OCI-LY1 (cell line): ENCODE results near the gene TOB1.

Source experiments
- H2AFZ ChIP-seq: fragments of 200-600 bp; sonication (generic), shearing (Covaris generic); 2 replicates; pipeline ENCODE4 v1.6.0; 2014; ENCODE audit warnings: antibody characterized with exemption, mild to moderate bottlenecking, low read length
- H3F3A ChIP-seq: fragments of 200-600 bp; sonication (generic), shearing (Covaris generic); 2 replicates; pipeline ENCODE4 v1.6.0; 2014; ENCODE audit warnings: mild to moderate bottlenecking, antibody characterized with exemption, low read length, moderate library complexity; ENCODE audit not compliant: insufficient read depth
- H3K27ac ChIP-seq: fragments of 200-600 bp; sonication (generic); 2 replicates; pipeline ENCODE4 v1.5.1; 2014; ENCODE audit warnings: low read length, mixed run types, mild to moderate bottlenecking, low read depth; ENCODE audit not compliant: poor library complexity, severe bottlenecking
- H3K27me3 ChIP-seq: fragments of 200-600 bp; sonication (generic); 2 replicates; pipeline ENCODE4 v1.6.0; 2014; ENCODE audit warnings: antibody characterized with exemption, mild to moderate bottlenecking, low read length, moderate library complexity; ENCODE audit not compliant: insufficient read depth
- H3K36me3 ChIP-seq: fragments of 200-600 bp; sonication (generic); 2 replicates; pipeline ENCODE4 v1.6.1; 2014; ENCODE audit warnings: mild to moderate bottlenecking, antibody characterized with exemption, low read length, moderate library complexity, mixed read lengths; ENCODE audit not compliant: insufficient read depth
- H3K4me1 ChIP-seq: fragments of 200-600 bp; sonication (generic); 2 replicates; pipeline ENCODE4 v1.5.1; 2014; ENCODE audit warnings: mild to moderate bottlenecking, low read length, moderate library complexity; ENCODE audit not compliant: insufficient read depth, severe bottlenecking
- H3K4me2 ChIP-seq: fragments of 200-600 bp; sonication (generic), shearing (Covaris generic); 2 replicates; pipeline ENCODE4 v1.6.1; 2014; ENCODE audit warnings: low read length
- H3K4me3 ChIP-seq: fragments of 200-600 bp; sonication (generic); 2 replicates; pipeline ENCODE4 v1.5.1; 2014; ENCODE audit warnings: low read length, low read depth, mild to moderate bottlenecking, mixed read lengths; ENCODE audit not compliant: poor library complexity, severe bottlenecking
- H3K79me2 ChIP-seq: fragments of 200-600 bp; shearing (Covaris generic); 2 replicates; pipeline ENCODE4 v1.6.1; 2016; ENCODE audit warnings: mixed run types, low read length, mixed read lengths; ENCODE audit not compliant: insufficient read depth
- H3K9ac ChIP-seq: fragments of 200-600 bp; sonication (generic), shearing (Covaris generic); 2 replicates; pipeline ENCODE4 v1.6.1; 2014; ENCODE audit warnings: mild to moderate bottlenecking, low read length, mixed read lengths
- H3K9me2 ChIP-seq: fragments of 200-600 bp; sonication (generic), shearing (Covaris generic); 2 replicates; pipeline ENCODE4 v1.6.1; 2014; ENCODE audit warnings: low read depth, mild to moderate bottlenecking, low read length, mixed read lengths
- H3K9me3 ChIP-seq: fragments of 200-600 bp; shearing (Covaris generic); 2 replicates; pipeline ENCODE4 v1.6.1; 2014; ENCODE audit warnings: low read length, mixed read lengths
- H4K20me1 ChIP-seq: fragments of 200-600 bp; sonication (generic), shearing (Covaris generic); 2 replicates; pipeline ENCODE4 v1.6.0; 2016; ENCODE audit warnings: mild to moderate bottlenecking, low read length; ENCODE audit not compliant: insufficient read depth
- EZH2 ChIP-seq: fragments of 200-600 bp; sonication (generic), shearing (Covaris generic); IDR thresholded peaks from 2 replicates; pipeline ENCODE4 v1.8.0; 2017; ENCODE audit warnings: borderline replicate concordance, mixed run types, mild to moderate bottlenecking, antibody characterized with exemption, low read length, moderate library complexity, mixed read lengths
- TF ChIP-seq, protein P1 (sequence below): fragments of 200-600 bp; sonication (generic), shearing (Covaris generic); IDR thresholded peaks from 2 replicates; pipeline ENCODE4 v1.5.1; 2017; ENCODE audit warnings: mild to moderate bottlenecking, antibody characterized with exemption, low read length, moderate library complexity, mixed read lengths

TOB1 gene

DNA sequence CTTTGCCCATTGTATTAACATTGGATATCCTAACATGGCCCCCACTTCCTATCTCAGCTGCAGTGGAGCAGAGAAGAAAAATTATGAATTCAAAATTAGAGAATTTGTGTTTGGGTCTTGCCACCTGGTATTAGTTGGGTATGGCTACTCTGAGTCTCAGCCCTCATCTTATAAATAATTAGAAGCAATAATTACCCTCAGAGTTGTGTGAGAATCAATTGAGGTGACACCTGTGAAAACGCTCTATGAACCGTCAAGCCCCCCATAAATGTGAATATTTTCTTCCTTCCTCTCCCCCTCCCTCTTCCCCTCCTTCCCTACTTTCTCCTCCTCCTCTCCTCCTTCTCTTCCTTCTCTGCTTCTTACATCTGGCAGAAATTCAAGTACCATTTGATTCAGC, 8.9 kb upstream of the TOB1 start:
- H3F3A ChIP-seq: no peaks in the 10 kb centered on the region
- H3K27ac ChIP-seq: no peak overlapping the region
- H3K4me2 ChIP-seq: no peak overlapping the region
- H3K4me3 ChIP-seq: no peak overlapping the region
- no peaks in the 10 kb centered on the region for H3K9me3 ChIP-seq
- H4K20me1 ChIP-seq: no peaks in the 10 kb centered on the region
- H3K9me2 ChIP-seq: no peaks in the 10 kb centered on the region
- TF ChIP-seq EZH2: no peak
- no peak overlapping the region for H3K9ac ChIP-seq
- H3K79me2 ChIP-seq: no peaks in the 10 kb centered on the region
- H2AFZ ChIP-seq: no peak overlapping the region
- H3K4me1 ChIP-seq: no peaks in the 10 kb centered on the region
- no peaks in the 10 kb centered on the region for H3K27me3 ChIP-seq
- no peaks in the 10 kb centered on the region; the same call in 1 of the 2 replicates for H3K36me3 ChIP-seq

DNA sequence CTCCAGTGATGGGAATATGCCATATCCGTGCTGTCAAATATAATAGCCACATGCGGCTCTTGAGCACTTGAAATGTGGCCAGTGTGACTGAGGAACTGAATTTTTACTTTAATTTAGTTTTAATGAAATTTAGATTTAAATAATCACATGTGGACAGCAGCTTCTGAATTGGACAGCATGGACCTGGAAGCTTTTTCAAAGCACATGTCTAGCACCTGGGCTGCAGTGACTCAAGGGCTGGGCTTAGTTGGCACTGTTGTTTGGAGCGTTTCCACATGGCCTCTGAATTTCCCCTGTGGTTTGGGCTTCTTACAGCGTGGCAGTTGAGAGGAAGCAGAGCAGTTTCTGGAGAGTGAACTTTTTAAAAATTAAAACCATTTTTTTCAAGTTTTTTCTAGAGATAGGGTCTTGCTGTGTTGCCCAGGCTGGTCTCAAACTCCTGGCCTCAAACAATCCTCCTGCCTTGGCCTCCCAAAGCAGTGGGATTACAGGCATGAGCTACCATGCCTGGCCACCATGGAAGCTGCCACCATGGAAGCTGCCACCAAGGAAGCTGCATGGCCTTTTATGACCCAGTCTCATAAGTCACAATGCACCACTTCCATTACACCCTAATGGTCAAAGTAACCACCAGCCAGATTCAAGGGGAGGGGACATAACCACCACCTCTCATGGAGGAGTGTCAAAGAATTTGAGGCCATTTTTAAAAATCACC, 6.7 kb upstream of the TOB1 start:
- Histone ChIP-seq H3K36me3 (no peaks in the 10 kb centered on the region), H2AFZ (no peak overlapping the region), H3K27ac (no peak overlapping the region), H3K9me2 (no peaks in the 10 kb centered on the region), H3K79me2 (no peaks in the 10 kb centered on the region), H3K4me1 (peaks cover 10% of the 10 kb centered on the region), H3K4me2 (no peak overlapping the region), H4K20me1 (no peaks in the 10 kb centered on the region), H3K27me3 (no peaks in the 10 kb centered on the region), H3K9ac (no peak overlapping the region), H3K4me3 (no peak overlapping the region), H3F3A (no peaks in the 10 kb centered on the region), H3K9me3 (no peaks in the 10 kb centered on the region)
- no peak for TF ChIP-seq EZH2
- TF ChIP-seq, protein P1, sequence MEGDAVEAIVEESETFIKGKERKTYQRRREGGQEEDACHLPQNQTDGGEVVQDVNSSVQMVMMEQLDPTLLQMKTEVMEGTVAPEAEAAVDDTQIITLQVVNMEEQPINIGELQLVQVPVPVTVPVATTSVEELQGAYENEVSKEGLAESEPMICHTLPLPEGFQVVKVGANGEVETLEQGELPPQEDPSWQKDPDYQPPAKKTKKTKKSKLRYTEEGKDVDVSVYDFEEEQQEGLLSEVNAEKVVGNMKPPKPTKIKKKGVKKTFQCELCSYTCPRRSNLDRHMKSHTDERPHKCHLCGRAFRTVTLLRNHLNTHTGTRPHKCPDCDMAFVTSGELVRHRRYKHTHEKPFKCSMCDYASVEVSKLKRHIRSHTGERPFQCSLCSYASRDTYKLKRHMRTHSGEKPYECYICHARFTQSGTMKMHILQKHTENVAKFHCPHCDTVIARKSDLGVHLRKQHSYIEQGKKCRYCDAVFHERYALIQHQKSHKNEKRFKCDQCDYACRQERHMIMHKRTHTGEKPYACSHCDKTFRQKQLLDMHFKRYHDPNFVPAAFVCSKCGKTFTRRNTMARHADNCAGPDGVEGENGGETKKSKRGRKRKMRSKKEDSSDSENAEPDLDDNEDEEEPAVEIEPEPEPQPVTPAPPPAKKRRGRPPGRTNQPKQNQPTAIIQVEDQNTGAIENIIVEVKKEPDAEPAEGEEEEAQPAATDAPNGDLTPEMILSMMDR: no peak

DNA sequence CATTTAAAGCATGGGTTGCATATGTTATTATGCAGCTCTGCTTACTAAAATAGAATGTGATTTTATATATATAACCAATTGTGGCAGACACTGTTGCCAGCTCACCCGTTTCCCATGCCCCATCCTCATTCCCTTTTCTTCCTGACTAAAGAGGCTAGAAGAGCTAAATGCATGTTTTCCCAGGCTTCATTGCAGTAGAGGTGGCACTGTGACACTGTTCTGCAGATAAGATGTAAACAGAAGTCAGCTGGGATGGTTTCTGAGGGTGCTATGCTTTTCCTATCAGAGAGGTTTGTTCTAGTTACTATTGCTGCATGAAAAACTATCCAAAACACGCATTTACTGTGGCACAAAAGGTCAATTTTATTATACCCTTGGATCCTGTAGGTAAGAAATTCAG, 5.7 kb upstream of the TOB1 start:
- H3K4me2 ChIP-seq: no peak overlapping the region
- no peak overlapping the region for H3K27ac ChIP-seq
- no peaks in the 10 kb centered on the region for H3K27me3 ChIP-seq
- H3K4me3 ChIP-seq: no peak overlapping the region
- TF ChIP-seq, protein P1: no peak
- no peak for TF ChIP-seq EZH2
- no peaks in the 10 kb centered on the region for H3F3A ChIP-seq
- no peak overlapping the region for H3K9ac ChIP-seq
- no peak overlapping the region for H2AFZ ChIP-seq
- no peaks in the 10 kb centered on the region for H4K20me1 ChIP-seq
- H3K9me2 ChIP-seq: no peaks in the 10 kb centered on the region
- H3K9me3 ChIP-seq: no peaks in the 10 kb centered on the region
- H3K36me3 ChIP-seq: no peaks in the 10 kb centered on the region
- H3K4me1 ChIP-seq: peaks cover 14% of the 10 kb centered on the region
- no peaks in the 10 kb centered on the region for H3K79me2 ChIP-seq

DNA sequence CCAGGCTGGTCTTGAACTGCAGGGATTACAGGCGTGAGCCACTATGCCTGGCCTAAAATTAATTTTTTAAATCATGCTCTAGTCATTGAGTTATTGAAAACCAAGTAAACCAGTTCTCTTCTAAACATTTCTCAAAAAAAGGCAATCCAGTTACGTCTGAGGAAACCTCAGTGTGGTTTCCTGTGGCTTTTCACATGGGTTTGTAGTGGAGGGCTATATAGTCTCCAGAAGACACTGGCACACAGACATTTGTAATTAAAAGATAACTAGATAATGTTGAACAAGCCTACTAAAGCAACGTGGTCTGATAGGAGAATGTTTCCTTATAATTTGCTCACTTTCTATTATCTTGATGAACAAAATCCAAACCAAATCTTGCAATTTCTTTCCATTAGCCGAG, 5.2 kb upstream of the TOB1 start:
- no peaks in the 10 kb centered on the region for H3F3A ChIP-seq
- H3K4me1 ChIP-seq: peaks cover 14% of the 10 kb centered on the region
- no peaks in the 10 kb centered on the region for H3K27me3 ChIP-seq
- H3K36me3 ChIP-seq: no peaks in the 10 kb centered on the region
- no peaks in the 10 kb centered on the region for H3K9me3 ChIP-seq
- no peak overlapping the region for H3K27ac ChIP-seq
- H3K4me3 ChIP-seq: no peak overlapping the region
- H3K9ac ChIP-seq: no peak overlapping the region
- no peak overlapping the region for H3K4me2 ChIP-seq
- TF ChIP-seq, protein P1: no peak
- no peak for TF ChIP-seq EZH2
- H2AFZ ChIP-seq: no peak overlapping the region
- no peaks in the 10 kb centered on the region for H3K9me2 ChIP-seq
- no peaks in the 10 kb centered on the region for H3K79me2 ChIP-seq
- no peaks in the 10 kb centered on the region for H4K20me1 ChIP-seq
